Measurements from ENCODE around the gene SLC16A10.
"Not testable (repeated sequence)": the region's sequence is repeated elsewhere in the genome, so short reads cannot be mapped to it uniquely, and the experiment has no call there.

SLC16A10 gene

GRCh38 chr6:111254779-111255166 lies 167.5 kb downstream of the SLC16A10 start:
- no peak for DNase-seq (ENCODE audit: extremely low read depth in 1 of 2, low read depth in 1 of 2)

- DNase-seq (ENCODE audit: extremely low read depth in 1 of 2, low read depth in 1 of 2), result not testable (repeated sequence)
Observed at GRCh38 chr6:111255838-111256237, 168.5 kb downstream of the SLC16A10 start.

GRCh38 chr6:111256646-111257045 lies 169.3 kb downstream of the SLC16A10 start:
- no peak for DNase-seq (ENCODE audit: extremely low read depth in 1 of 2, low read depth in 1 of 2)

GRCh38 chr6:111258010-111258409 lies 170.7 kb downstream of the SLC16A10 start:
- DNase-seq (ENCODE audit: extremely low read depth in 1 of 2, low read depth in 1 of 2), result no peak

- no peak for DNase-seq (ENCODE audit: extremely low read depth in 1 of 2, low read depth in 1 of 2)
Observed at GRCh38 chr6:111258615-111259088, 171.3 kb downstream of the SLC16A10 start.

- DNase-seq (ENCODE audit: extremely low read depth in 1 of 2, low read depth in 1 of 2), result peak; percentile 98
Observed at GRCh38 chr6:111259089-111259831, 172.0 kb downstream of the SLC16A10 start.

- no peak for DNase-seq (ENCODE audit: extremely low read depth in 1 of 2, low read depth in 1 of 2)
Observed at GRCh38 chr6:111260570-111261298, 173.4 kb downstream of the SLC16A10 start.

- no peak for DNase-seq (ENCODE audit: extremely low read depth in 1 of 2, low read depth in 1 of 2)
Observed at GRCh38 chr6:111263837-111264236, 176.5 kb downstream of the SLC16A10 start.

- DNase-seq (ENCODE audit: extremely low read depth in 1 of 2, low read depth in 1 of 2), result no peak
Observed at GRCh38 chr6:111265842-111266241, 178.5 kb downstream of the SLC16A10 start.

- DNase-seq (ENCODE audit: extremely low read depth in 1 of 2, low read depth in 1 of 2), result no peak
Observed at GRCh38 chr6:111266276-111266675, 179.0 kb downstream of the SLC16A10 start.

- no peak for DNase-seq (ENCODE audit: extremely low read depth in 1 of 2, low read depth in 1 of 2)
Observed at GRCh38 chr6:111267764-111268333, 180.5 kb downstream of the SLC16A10 start.

GRCh38 chr6:111269401-111269970 lies 182.2 kb downstream of the SLC16A10 start:
- DNase-seq (ENCODE audit: extremely low read depth in 1 of 2, low read depth in 1 of 2), result no peak

GRCh38 chr6:111270121-111270520 lies 182.8 kb downstream of the SLC16A10 start:
- DNase-seq (ENCODE audit: extremely low read depth in 1 of 2, low read depth in 1 of 2), result no peak

GRCh38 chr6:111274593-111275217 lies 187.4 kb downstream of the SLC16A10 start:
- DNase-seq (ENCODE audit: extremely low read depth in 1 of 2, low read depth in 1 of 2), result no peak

GRCh38 chr6:111276335-111276734 lies 189.0 kb downstream of the SLC16A10 start:
- DNase-seq (ENCODE audit: extremely low read depth in 1 of 2, low read depth in 1 of 2), result no peak

- DNase-seq (ENCODE audit: extremely low read depth in 1 of 2, low read depth in 1 of 2), result no peak
Observed at GRCh38 chr6:111276736-111277135, 189.4 kb downstream of the SLC16A10 start.

GRCh38 chr6:111277819-111278218 lies 190.5 kb downstream of the SLC16A10 start:
- no peak for DNase-seq (ENCODE audit: extremely low read depth in 1 of 2, low read depth in 1 of 2)

- DNase-seq (ENCODE audit: extremely low read depth in 1 of 2, low read depth in 1 of 2), result no peak
Observed at GRCh38 chr6:111278731-111279130, 191.4 kb downstream of the SLC16A10 start.

- no peak for DNase-seq (ENCODE audit: extremely low read depth in 1 of 2, low read depth in 1 of 2)
Observed at GRCh38 chr6:111280445-111280955, 193.2 kb downstream of the SLC16A10 start.

All from activated CD8-positive, alpha-beta memory T cell treated with anti-CD3 and anti-CD28 coated beads for 1 hour (primary cell).